ENCODE data around the gene DOCK6.
"Not testable (repeated sequence)": the region's sequence is repeated elsewhere in the genome, so short reads cannot be mapped to it uniquely, and the experiment has no call there.

Gene DOCK6

DNA sequence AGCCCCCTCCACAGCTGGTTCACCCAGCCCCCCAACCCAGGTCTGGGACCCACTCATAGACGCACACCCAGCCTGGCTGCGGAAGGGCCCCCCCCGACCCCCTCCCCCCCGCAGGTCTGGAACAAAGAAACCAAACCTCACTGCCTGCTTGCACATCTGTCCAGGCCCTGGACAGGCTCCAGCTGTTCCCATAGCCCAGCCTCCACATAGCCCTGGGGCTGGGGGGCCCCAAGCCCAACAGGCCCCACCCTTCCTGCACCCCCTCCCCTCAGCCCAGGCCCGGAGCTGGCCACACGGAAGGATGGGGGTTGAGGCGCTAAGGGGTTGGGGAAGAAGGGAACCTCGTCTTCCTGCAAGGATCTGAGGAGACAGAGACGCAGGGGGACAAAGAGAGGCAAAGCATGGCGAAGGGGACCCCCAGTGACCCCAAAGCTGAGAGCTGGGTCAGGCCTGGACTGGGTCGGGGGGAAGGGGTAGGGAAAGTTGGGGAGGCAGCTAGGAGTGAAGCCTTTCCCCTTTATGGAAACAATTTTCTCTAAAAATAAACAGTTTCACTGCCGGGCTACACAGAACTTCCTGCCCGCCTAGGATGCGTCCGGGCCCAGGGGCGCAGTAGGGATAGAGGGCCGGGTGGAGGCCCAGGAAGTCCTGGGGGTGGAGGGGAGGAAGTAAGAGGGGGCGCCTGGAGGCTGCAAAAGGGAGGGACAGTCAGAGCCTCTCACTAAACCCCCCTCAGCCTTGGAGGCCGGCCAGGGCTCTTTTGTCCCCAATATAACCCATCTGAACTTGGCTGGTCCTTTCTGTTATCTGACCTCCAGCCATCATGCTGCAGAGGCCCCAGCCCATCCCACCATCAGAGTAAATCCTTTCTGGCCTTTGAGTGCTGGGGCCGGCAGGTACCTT, 67.4 kb downstream of the DOCK6 start:
- no peak for DNase-seq

- no peak for DNase-seq
Observed at GRCh38 chr19:11194173-11194572, 68.2 kb downstream of the DOCK6 start.

DNA sequence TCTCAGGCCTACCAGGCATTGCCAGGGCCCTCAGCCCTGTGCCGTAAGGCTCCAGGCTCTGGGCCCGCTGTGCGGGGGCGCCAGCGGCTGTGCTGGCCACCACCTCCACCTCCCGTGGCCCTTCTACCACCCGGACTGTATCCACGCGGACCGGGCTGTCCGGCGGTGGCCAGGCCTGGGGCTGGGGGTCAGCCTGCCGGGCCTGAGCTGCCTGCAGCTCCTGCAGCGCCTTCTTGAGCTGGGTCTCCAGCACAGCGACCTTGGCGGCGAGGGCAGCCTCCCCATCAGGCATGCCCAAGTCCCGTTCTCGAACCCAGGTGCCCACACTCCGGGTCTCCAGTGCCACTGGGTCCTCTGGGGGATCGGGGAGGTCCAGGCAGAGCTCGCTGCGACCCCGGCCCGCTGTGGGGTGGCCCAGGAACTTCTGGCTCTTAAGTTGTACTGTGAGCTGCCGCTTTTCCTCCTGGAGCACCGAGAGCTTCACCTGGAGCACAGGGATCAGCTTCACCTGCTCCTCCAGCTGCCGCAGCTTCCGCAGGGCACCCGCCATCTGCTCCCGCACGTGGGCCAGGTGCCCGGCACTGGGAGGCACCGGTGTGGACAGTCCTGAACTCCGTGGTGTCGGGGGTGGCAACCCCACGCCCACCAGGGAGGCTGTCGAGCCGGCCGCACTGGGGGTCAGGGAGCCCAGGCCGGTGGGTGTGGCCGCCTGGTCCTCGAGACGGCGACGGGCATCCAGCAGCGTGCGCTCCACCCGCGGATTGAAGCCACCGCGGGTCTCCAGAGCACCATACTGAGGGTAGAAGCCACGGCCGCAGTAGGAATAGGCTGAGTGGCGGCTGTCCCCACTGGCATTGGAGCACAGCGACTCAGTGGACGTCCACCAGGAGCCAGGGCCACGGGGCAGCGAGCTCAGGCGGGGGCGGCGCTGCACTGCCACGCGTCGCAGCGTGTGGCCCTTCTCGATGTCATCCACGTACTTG, 69.1 kb downstream of the DOCK6 start:
- no peak for DNase-seq

DNA sequence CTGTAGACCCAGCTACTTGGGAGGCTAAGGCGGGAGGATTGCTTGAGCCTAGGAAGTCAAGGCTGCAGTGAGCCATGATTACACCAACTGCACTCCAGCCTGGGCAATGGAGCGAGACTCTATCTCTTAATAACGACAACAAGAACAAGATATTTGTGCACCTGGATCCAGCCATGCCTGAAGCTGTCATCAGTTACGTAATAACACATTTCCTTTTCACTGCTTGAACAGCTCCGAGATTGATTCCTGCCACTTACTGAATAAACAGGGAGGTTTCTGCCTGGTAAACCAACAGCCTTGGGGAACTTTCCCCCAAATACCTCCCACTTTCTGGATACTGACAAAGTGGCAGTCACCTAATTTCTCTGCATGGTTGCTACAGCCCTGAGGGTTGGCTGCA, 70.4 kb downstream of the DOCK6 start:
- DNase-seq: no peak

DNA sequence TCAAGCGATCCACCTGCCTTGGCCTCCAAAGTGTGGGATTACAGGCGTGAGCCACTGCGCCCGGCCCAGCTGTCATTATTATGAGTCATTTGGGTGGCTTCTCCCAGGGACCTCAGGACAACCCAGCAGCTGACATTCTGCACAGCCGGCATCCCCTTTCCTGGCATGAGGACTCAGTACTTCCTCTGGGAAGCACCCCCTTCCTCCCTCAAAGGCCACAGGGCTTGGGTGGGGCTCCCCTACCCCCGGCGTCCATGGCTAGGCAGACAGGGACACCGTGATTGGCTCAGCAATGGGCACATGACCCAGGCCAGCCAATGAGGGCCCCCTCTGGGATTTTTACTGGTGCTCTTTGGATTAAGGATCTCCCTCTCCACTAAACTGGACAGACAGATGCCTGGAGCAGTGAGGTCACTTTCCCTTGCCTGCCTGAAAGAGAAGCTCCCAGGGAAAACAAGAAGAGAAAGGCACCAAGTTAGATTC, 71.0 kb downstream of the DOCK6 start:
- DNase-seq: no peak

- no peak for DNase-seq
Observed at GRCh38 chr19:11190501-11190900, 71.8 kb downstream of the DOCK6 start.

DNA sequence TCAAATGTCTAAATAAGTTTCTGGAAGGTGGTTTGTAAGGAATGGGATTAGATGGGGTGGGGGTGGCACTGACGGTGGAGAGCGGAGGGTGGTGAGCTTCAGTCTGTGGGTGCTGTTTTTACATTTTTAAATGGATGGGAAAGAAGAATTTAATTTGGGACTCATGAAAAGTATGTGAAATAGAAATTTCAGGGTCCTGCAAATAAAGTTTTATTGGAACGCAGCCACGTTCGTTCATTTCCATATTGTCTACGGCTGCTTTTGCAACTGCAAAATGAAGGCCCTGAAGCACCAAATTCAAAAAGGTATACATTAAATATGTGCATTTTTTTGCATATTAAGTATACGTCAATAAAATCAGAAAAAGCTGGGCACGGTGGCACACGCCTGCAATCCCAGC, 74.9 kb downstream of the DOCK6 start:
- DNase-seq: no peak

GRCh38 chr19:11182994-11183393, 79.3 kb downstream of the DOCK6 start:
- no peak for DNase-seq

GRCh38 chr19:11181488-11181887, 80.8 kb downstream of the DOCK6 start:
- DNase-seq: no peak

DNA sequence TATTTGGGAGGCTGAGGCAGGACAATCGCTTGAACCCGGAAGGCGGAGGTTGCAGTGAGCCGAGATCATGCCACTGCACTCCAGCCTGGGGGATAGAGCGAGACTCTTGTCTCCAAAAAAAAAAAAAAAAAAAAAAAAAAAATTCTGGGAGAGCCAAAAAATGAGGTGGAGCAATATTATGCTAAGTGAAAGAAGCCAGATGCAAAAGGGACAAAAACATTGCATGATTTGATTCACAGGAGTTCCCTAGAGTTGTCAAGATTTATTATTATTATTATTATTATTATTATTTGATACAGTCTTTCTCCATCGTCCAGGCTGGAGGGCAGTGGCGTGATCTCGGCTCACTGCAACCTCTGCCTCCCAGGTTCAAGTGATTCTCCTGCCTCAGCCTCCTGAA, 81.3 kb downstream of the DOCK6 start:
- not testable (repeated sequence) for DNase-seq

DNA sequence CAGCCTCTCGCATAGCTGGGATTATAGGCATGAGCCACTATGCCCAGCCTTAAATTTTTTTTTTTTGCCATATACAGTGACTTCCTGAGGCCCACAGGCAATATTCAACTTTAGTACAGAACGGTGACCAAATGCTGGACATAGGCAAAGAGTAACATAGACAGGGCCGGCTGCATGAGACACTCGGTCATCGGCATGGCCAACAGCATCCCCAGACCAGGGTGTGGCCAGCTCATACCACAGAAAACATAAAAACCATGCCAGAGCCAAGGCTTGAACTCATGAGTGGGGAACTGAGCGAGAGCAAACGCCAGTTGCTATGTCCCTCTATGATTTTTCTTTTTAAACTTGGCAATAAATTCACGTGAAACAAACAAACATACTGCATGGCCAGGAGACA, 82.0 kb downstream of the DOCK6 start:
- no peak for DNase-seq

- no peak for DNase-seq
Observed at GRCh38 chr19:11179716-11180297, 82.5 kb downstream of the DOCK6 start.

- DNase-seq: not testable (repeated sequence)
Observed at GRCh38 chr19:11179145-11179465, 83.2 kb downstream of the DOCK6 start.

- no peak for DNase-seq
Observed at GRCh38 chr19:11177592-11177991, 84.7 kb downstream of the DOCK6 start.

DNA sequence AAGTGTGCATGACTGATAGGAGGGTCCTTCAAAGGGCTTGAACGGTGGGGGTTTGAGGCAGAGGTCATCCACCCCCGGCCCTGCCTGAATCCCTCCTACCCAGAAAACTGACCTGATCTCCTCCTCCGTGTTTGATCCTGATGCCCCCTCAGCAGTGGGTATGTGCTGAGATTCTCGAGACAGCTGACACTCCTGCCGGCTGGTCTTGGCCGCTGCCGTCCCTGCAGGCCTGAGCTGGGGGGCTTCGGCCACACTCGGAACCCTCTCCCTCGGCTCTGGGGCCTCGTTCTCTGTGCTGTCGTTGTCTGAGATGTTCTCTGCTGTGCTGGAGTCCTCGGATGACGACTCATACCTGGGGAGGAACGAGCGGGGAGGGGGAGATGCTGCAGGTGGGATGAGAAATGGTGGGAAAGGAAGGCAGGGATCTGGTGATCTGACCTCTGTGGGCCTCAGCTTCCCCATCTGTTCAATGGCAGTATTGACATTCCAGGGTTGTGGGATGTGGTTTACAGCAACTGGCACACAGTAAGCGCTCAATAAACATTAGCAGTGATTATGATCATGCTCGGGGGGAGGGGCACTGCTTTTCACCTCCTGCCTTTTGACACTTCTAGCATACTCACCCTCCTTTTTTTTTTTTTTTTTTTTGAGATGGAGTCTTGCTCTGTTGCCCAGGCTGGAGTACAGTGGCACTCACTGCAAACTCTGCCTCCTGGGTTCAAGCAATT, 85.7 kb downstream of the DOCK6 start:
- DNase-seq: no peak

DNA sequence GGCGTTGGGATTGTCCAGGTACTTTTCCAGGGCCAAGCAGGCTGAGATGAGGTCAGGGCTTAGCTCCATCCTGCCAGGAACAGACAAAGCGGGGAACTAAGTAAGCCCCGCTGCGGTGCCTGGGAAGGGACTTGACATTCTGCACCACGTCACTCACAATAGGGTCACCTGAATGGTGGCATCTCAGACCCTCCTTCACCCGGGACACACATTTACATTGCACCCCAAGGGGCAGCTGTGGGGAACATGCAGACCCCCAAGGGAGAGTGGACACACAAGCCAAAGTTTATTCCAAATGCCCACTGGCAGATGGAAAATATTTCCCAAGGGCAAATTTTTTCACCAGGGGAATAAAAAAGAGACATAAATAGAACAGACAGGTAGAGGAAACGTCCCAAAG, 86.4 kb downstream of the DOCK6 start:
- no peak for DNase-seq

GRCh38 chr19:11174336-11174735, 88.0 kb downstream of the DOCK6 start:
- DNase-seq: no peak

- no peak for DNase-seq
Observed at GRCh38 chr19:11173516-11174155, 88.7 kb downstream of the DOCK6 start.

- DNase-seq: no peak
Observed at GRCh38 chr19:11172576-11172975, 89.7 kb downstream of the DOCK6 start.

DNA sequence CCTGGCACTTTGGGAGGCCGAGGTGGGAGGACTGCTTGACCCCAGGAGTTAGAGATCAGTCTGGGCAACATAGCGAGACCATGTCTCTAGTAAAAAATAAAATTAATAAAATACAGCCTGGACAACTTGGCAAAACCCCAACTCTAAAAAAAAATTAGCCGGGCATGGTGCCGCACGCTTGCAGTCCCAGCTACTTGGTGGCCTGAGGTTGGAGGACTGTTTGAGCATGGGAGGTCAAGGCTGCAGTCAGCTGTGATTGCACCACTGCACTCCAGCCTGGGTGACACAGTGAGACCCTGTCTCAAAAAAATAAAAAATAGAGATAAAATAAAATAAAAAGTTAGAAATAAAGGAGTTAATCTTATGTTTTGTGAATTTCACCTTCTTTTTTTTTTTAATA, 91.2 kb downstream of the DOCK6 start:
- DNase-seq: no peak

DNA sequence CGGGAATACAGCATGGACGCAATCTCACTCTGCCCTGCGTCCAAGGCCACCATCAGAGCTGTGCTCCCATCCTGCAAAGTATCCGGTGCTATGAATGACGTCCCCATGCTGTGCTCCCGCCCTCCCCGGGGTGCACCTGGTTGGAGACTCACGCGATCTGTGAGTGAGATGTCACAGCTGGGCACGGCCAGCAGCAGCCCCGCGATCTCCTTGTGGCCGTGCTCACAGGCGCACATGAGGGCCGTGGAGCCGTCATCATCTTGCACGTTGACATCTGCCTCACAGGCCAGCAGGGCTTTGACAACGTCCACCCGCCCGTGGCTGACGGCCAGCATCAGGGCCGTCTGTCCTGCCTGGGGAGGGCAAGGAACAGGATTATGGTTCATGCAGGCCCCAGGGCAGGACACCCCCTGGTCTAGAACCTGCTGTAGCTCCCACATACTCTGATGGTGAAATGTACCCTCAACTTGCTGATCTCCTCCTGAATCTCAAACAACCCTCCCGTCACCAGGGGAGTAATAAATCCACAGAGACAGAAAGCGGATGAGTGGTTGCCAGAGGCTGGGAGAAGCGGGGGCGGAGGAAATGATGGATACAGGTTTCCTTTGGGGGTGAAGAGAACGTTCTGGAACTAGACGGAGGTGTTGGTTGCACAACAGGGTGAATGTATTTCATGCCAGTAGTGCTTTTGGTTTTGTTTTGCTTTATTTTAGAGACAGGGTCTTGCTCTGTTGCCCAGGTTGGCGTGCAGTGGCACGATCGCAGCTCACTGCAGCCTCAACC, 92.2 kb downstream of the DOCK6 start:
- DNase-seq: no peak
